ENCODE results near the gene CBLN1.

DNA sequence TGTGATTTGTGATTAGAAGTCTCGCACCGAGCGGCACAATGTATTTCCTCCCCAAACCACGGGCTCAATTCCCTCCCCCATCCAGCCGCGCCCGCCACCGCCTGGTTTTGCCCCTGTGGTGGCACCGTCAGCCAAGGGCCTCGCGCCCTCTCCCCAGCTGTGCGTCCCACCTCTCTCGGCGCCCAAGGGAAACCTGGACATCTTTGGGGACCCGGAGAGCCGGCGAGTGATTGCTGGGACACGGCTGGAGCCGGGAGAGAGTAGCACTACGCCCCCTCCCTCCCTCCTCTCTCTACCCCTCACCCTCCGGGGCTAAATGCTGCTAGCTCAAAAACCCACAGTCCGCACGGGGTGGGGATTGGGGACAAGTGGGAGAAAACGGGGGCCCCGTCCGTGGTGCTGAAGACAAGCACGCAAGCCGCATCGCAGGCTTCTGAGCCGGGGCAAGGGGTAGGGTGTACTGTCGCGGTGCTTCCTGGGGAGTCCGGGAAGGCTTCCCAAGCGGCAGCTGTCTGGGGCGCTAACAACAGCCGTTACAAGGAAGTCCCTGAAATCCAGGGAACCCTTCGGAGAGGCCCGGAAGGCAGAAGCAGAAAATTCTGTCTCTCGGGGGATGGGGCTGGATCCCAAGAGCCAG lies 1.4 kb downstream of the CBLN1 start:
- TF ChIP-seq RAD51 (IDR thresholded peaks at IDR 0.05; ENCODE audit: borderline replicate concordance, low read depth) (no peak), EZH2 (IDR thresholded peaks at IDR 0.05; ENCODE audit: borderline replicate concordance, low read depth, low read length) (no peak), ZNF354B (CRISPR knock-in tag; IDR thresholded peaks at IDR 0.05) (no peak), RB1 (IDR thresholded peaks at IDR 0.05; ENCODE audit: low read depth) (no peak), SRF (CRISPR knock-in tag; IDR thresholded peaks at IDR 0.05) (no peak), KDM5B (IDR thresholded peaks at IDR 0.05; ENCODE audit: insufficient replicate concordance, low read depth, low read length) (no peak), TBL1XR1 (IDR thresholded peaks at IDR 0.05; ENCODE audit: low read length in 2 of 2) (no peak), HDAC6 (IDR thresholded peaks at IDR 0.05; ENCODE audit: low read depth, low read length) (no peak), JUND (IDR thresholded peaks at IDR 0.05; ENCODE audit: borderline replicate concordance, low read depth, low read length) (no peak), JUND (tag; IDR thresholded peaks at IDR 0.05; ENCODE audit: borderline replicate concordance, low read depth, low read length) (no peak), ZFP36 (IDR thresholded peaks at IDR 0.05; ENCODE audit: low read depth, low read length, partially characterized antibody) (no peak), ZFPM2 (CRISPR knock-in tag; IDR thresholded peaks at IDR 0.05) (no peak), ZNF232 (CRISPR knock-in tag; IDR thresholded peaks at IDR 0.05) (no peak)
- TF ChIP-seq, protein P1, sequence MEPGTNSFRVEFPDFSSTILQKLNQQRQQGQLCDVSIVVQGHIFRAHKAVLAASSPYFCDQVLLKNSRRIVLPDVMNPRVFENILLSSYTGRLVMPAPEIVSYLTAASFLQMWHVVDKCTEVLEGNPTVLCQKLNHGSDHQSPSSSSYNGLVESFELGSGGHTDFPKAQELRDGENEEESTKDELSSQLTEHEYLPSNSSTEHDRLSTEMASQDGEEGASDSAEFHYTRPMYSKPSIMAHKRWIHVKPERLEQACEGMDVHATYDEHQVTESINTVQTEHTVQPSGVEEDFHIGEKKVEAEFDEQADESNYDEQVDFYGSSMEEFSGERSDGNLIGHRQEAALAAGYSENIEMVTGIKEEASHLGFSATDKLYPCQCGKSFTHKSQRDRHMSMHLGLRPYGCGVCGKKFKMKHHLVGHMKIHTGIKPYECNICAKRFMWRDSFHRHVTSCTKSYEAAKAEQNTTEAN (CRISPR knock-in tag; IDR thresholded peaks at IDR 0.05), result no peak
- TF ChIP-seq, protein P2, sequence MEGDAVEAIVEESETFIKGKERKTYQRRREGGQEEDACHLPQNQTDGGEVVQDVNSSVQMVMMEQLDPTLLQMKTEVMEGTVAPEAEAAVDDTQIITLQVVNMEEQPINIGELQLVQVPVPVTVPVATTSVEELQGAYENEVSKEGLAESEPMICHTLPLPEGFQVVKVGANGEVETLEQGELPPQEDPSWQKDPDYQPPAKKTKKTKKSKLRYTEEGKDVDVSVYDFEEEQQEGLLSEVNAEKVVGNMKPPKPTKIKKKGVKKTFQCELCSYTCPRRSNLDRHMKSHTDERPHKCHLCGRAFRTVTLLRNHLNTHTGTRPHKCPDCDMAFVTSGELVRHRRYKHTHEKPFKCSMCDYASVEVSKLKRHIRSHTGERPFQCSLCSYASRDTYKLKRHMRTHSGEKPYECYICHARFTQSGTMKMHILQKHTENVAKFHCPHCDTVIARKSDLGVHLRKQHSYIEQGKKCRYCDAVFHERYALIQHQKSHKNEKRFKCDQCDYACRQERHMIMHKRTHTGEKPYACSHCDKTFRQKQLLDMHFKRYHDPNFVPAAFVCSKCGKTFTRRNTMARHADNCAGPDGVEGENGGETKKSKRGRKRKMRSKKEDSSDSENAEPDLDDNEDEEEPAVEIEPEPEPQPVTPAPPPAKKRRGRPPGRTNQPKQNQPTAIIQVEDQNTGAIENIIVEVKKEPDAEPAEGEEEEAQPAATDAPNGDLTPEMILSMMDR (IDR thresholded peaks at IDR 0.05 in 2 of 3, conservative IDR thresholded peaks at IDR 0.05 in 1 of 3; ENCODE audit: insufficient read depth in 2 of 3, low read depth in 1 of 3, low read length in 3 of 3), result no peak
